Measurements from ENCODE around the gene RBL2.
"Not testable (repeated sequence)": the region's sequence is repeated elsewhere in the genome, so short reads cannot be mapped to it uniquely, and the experiment has no call there.

RBL2 gene

GRCh38 chr16:53503991-53504663 is 69.9 kb downstream of the RBL2 start:
- in situ Hi-C loops (cut with MboI; ENCODE audit: low sequenced_read_pairs) = no loop called here

GRCh38 chr16:53504665-53505064 is 70.4 kb downstream of the RBL2 start:
- in situ Hi-C loops (cut with MboI; ENCODE audit: low sequenced_read_pairs) = no loop called here

DNA sequence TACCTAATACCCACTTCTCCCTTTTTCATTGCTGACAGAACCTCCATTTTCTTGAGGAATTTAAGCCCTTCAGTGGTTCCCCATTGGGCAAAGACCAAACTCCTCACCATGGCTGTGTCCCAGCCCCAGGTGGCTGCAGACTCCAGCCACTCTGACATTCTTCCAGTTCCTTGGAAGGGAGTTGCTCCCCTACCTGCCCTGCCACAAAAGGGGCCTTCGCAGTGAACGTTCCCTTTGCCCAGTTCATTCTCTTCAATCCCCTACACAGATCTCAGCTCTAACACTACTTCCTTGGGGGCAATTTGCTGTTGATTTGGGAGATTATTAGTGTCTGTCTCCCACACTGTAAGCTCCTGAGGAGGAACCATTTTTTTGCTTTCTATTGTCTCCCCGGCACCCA is 72.0 kb downstream of the RBL2 start:
- in situ Hi-C loops (cut with MboI; ENCODE audit: low sequenced_read_pairs) = no loop called here

DNA sequence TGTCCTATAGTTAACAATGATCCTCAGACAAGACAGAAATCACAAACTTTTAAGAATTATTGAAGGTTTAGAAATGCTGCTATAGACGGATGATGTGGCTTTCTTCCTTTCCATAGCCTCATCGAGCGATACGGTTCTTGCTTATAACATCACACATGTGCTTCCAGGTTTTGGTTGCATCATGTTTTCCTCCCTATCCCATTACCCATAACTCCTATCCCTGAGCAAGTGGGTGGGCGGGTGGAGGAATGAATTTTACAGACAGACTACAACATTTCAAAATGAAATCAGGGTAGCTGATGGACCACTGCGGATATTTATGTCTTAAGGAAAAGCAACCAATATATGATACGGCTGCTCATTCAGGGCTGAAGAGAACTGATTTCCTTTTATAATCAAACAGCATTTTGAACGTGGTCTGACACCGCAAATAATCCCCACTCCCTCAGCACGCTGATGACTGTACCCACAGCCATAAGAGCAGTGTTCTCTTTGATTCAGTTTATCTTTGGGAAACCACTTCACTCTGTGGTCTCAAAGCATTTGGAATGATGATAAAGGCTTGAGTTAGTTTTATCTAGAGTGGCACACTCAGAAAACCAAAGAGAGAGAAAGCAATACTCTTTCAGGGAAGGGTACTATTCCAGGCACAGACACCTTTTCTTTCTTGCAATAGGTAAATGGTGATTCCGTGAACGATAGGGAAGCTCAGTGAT is 73.4 kb downstream of the RBL2 start:
- in situ Hi-C loops (cut with MboI; ENCODE audit: low sequenced_read_pairs) = no loop called here

DNA sequence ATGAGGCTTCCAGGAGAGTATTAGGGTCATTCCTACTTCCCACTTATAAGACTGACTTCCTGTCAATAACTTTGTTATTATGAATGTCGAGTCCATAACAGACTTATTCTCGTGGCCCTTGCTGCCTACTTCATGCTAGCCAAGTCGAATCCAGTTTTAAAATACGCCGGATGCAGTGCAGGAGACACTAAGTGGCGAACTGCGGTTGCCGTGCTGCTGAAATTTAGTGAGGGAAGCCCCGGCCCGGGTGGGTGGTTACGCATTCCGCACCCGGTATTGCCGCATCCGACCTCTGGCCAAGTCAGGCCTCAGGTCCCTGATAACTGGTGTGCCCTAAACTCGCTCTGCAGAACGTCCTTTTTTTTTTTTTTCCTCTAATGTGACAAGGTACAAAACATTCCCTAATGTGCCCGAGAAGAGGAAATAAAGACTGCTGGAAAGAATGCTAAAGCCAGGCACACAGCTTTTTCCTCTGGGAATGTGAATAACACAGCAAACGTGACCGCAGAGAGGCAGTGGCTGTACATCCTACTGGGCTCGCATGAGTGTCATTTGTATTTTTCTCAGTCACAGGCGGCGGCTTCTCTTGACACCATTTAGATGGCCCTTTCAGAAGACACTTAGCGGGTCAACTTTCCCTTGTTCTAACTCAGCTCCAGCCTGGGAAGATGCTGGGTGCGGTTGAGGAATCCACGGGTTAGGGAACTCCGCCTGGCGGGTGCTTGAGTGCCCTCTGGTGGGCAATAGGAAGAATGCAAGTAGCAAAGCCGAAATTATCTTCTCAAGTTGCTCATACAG is 75.8 kb downstream of the RBL2 start:
- in situ Hi-C loops (cut with MboI; ENCODE audit: low sequenced_read_pairs) = no loop called here

GRCh38 chr16:53510704-53511070 is 76.4 kb downstream of the RBL2 start:
- in situ Hi-C loops (cut with MboI; ENCODE audit: low sequenced_read_pairs) = no loop called here

GRCh38 chr16:53511084-53511402 is 76.8 kb downstream of the RBL2 start:
- in situ Hi-C loops (cut with MboI; ENCODE audit: low sequenced_read_pairs) = no loop called here

DNA sequence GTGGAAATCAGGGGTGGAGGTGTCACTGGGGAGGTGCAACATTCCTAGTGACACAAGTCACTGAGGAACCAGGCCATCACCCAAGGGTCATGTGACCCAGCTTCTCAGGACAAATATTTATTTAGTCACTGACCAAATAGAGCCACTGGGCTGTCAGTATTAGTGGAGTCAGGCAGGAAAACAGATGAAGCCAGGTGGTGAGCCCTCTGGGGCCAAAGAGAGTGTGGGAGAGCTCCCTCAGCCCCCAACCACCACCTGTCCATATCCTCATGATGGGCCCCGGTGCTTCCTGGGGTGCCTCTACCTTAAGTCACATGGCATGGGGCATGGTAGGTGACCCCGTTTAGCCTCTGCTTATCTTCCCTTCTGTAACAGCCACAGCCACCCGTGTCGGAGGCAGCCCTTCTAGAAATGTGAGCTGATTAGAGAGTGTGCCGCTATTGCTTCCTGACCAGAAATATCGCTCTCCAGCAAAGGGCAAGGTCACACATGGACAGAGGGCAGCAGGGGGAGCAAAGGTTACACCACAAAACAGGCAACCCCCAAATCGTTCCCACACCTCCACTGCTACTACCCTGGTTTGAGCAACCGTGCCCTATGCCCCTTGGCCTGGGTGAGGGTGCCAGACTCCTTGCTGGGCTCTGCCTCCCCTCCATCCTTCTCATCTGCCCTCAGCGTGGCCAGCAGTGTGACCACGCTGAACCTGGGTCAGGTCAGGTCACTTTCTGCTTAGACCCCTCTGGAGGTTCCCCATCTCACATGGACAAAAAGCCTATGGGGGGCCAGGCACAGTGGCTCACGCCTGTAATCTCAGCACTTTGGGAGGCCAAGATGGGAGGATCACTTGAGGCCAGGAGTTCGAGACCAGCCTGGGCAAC is 77.4 kb downstream of the RBL2 start:
- in situ Hi-C loops (cut with MboI; ENCODE audit: low sequenced_read_pairs) = no loop called here

- in situ Hi-C loops (cut with MboI; ENCODE audit: low sequenced_read_pairs) = not testable (repeated sequence)
These were observed 78.5 kb downstream of the RBL2 start for GRCh38 chr16:53512795-53513194.

- in situ Hi-C loops (cut with MboI; ENCODE audit: low sequenced_read_pairs) = no loop called here
These were observed 81.0 kb downstream of the RBL2 start for GRCh38 chr16:53515259-53515658.

GRCh38 chr16:53515811-53516210 is 81.5 kb downstream of the RBL2 start:
- in situ Hi-C loops (cut with MboI; ENCODE audit: low sequenced_read_pairs) = no loop called here

DNA sequence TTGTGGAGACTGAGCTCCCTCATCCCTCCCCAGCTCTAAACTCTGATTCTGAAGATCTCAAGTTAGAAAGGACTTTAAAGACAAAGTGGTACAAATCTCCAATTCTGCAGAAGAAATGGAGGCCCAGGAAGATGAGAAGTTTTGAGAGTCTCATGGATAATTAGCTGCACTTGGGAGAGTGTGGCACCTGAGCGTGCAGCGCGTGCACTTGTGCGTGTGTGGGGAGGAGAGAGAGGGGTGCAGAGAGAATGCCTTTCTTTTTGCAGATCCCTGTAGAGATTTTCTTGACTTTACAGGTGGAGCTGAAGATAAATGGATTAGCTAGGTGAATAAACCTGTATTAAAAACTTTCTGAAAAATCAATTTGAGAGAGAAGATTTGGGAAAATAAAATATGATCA is 83.6 kb downstream of the RBL2 start:
- in situ Hi-C loops (cut with MboI; ENCODE audit: low sequenced_read_pairs) = no loop called here

DNA sequence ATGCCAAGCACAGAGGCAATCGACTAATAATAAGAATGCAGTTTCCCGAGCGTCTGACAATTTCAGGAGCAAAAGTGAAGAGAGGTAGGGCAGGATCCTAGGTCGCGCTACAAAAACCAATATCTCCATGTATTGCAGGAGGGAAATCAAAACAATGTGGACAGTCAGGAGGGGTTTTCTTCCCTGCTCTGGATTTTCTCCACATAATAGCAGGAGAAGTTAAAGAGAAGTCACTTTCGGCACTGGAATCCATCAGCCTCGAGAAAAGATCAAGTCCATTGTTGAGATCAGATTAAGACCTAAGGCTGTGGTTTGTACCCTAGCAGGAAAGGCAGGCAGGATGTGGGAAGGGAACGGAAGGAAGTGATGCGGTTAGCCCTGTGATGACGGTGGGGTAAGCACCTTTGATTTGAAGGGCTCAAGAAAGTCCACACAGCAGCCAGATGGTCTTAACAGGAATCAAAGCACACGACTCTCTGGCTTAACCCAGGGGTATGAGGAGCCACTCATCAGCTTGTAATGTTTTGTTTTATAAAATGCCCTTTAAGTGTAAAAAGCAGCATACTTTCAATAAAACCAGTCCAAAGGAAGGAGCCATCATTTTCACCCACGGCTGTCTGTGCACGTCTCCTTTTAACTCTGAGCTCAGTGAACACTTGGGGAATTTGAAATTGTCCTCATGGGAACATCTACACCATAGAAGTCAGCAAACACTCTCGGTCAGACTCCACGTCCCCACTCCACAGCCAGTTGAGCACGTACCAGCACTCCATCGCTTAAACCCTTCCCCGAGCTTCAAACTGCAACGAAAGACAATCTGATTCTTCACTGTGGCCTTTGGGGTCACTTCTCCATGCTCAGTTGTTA is 84.5 kb downstream of the RBL2 start:
- in situ Hi-C loops (cut with MboI; ENCODE audit: low sequenced_read_pairs) = no loop called here

DNA sequence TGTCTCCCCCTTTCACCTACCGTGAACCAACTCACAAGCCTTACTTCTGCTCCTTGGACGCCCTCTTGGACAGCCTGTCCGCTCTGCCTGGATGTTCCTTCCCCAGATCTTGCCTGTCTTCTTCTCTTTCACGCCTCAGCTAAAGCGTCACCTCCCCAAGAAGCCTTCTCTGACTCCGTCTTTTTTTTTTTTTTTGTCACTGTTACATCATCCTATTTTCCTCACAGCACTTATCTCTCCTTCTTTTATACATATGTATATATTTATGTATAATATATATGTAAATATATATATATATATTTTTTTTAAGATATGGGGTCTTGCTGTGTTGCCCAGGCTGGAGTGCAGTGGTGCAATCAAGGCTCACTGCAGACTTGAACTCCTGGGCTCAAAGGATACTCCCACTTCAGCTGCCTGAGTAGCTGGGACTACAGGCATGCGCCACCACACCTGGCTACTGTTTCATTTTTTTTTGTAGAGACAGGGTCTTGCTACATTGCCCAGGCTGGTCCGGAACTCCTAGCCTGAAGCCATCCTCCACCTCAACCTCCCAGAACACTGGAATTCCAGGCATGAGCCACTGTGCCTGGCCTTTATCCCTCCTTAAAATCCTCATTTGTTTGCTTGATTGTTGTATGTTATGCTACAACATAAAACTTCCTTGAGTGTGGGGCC is 85.3 kb downstream of the RBL2 start:
- in situ Hi-C loops (cut with MboI; ENCODE audit: low sequenced_read_pairs) = no loop called here

- in situ Hi-C loops (cut with MboI; ENCODE audit: low sequenced_read_pairs) = no loop called here
These were observed 89.0 kb downstream of the RBL2 start for GRCh38 chr16:53523126-53523804.

DNA sequence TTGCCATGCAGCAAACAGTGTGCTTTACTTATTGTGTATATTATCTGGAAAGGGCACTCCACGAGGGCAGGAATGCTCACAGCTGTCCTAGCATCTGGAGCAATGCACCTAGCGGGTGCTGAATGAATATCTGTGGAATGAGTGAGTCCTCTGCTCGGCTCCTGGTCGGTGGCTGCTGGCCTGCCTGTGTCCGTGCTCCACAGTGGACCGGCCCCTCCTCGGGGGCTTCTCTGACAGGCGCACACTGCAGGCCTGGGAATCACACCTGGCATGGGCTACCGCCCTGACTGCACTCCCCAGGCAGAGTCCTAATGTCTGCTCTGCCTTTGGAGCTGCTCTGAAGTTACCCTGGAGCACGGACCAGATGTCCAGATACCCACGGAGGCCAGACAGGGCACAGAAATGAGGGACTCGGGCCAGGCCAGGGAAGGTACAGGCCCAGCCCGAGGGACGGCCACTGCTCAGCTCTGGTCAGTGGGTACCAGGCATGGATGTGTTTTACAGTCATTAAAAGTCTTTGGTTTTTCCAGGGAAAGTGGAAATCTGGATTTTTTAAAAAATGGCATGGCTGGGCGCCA is 89.8 kb downstream of the RBL2 start:
- in situ Hi-C loops (cut with MboI; ENCODE audit: low sequenced_read_pairs) = no loop called here

GRCh38 chr16:53528797-53529196 is 94.5 kb downstream of the RBL2 start:
- in situ Hi-C loops (cut with MboI; ENCODE audit: low sequenced_read_pairs) = no loop called here

- in situ Hi-C loops (cut with MboI; ENCODE audit: low sequenced_read_pairs) = no loop called here
These were observed 95.2 kb downstream of the RBL2 start for GRCh38 chr16:53529513-53529912.

- in situ Hi-C loops (cut with MboI; ENCODE audit: low sequenced_read_pairs) = no loop called here
These were observed 95.8 kb downstream of the RBL2 start for GRCh38 chr16:53530046-53530445.
